Loucy (cell line): ENCODE data around the gene PLCB3.

Source experiments
- H2AFZ ChIP-seq: fragments of 200-600 bp; sonication (generic); 2 replicates; pipeline ENCODE4 v1.6.0; 2016; ENCODE audit warnings: antibody characterized with exemption, mild to moderate bottlenecking, low read length, moderate library complexity
- H3F3A ChIP-seq: fragments of 200-600 bp; 2 replicates; pipeline ENCODE4 v1.6.0; 2016; ENCODE audit warnings: antibody characterized with exemption, low read depth, mild to moderate bottlenecking
- H3K27me3 ChIP-seq: fragments of 200-600 bp; sonication (generic); 2 replicates; pipeline ENCODE4 v1.6.1; 2014; ENCODE audit warnings: low read length, mild to moderate bottlenecking; ENCODE audit not compliant: insufficient read depth, poor library complexity, severe bottlenecking
- H3K36me3 ChIP-seq: fragments of 200-600 bp; sonication (generic); 2 replicates; pipeline ENCODE4 v1.6.1; 2016; ENCODE audit warnings: low read length; ENCODE audit not compliant: insufficient read depth
- H3K4me1 ChIP-seq: fragments of 200-600 bp; sonication (generic); 2 replicates; pipeline ENCODE4 v1.5.1; 2014; ENCODE audit warnings: low read length, mild to moderate bottlenecking; ENCODE audit not compliant: insufficient read depth, poor library complexity, severe bottlenecking
- H3K4me2 ChIP-seq: fragments of 200-600 bp; sonication (generic); 2 replicates; pipeline ENCODE4 v1.6.0; 2014; ENCODE audit warnings: antibody characterized with exemption, low read length, low read depth, mild to moderate bottlenecking; ENCODE audit not compliant: poor library complexity, severe bottlenecking
- H3K4me3 ChIP-seq: fragments of 200-600 bp; sonication (generic); 2 replicates; pipeline ENCODE4 v1.5.1; 2014; ENCODE audit warnings: low read length, mild to moderate bottlenecking, mixed read lengths; ENCODE audit not compliant: poor library complexity, severe bottlenecking
- H3K79me2 ChIP-seq: fragments of 200-600 bp; sonication (generic); 2 replicates; pipeline ENCODE4 v1.6.1; 2014; ENCODE audit warnings: low read length; ENCODE audit not compliant: insufficient read depth
- H3K9ac ChIP-seq: fragments of 200-600 bp; sonication (generic); 2 replicates; pipeline ENCODE4 v1.6.0; 2014; ENCODE audit warnings: mild to moderate bottlenecking, low read depth, low read length, moderate library complexity; ENCODE audit not compliant: poor library complexity, severe bottlenecking
- H3K9me2 ChIP-seq: fragments of 200-600 bp; sonication (generic); replicated peaks from 2 replicates; pipeline ENCODE4 v1.6.1; 2016; ENCODE audit warnings: low read depth, low read length, mixed read lengths
- H3K9me3 ChIP-seq: fragments of 200-600 bp; sonication (generic); 2 replicates; pipeline ENCODE4 v1.6.1; 2014; ENCODE audit warnings: mild to moderate bottlenecking, antibody characterized with exemption, low read length, low read depth; ENCODE audit not compliant: insufficient read depth
- H4K20me1 ChIP-seq: fragments of 200-600 bp; sonication (generic); 2 replicates; pipeline ENCODE4 v1.6.0; 2014; ENCODE audit warnings: antibody characterized with exemption, low read length, mild to moderate bottlenecking; ENCODE audit not compliant: insufficient read depth, poor library complexity, severe bottlenecking
- CTCF ChIP-seq: fragments of 200-600 bp; sonication (generic); conservative IDR thresholded peaks from 2 replicates; pipeline ENCODE4 v1.5.1; 2014; ENCODE audit warnings: mild to moderate bottlenecking, antibody characterized with exemption, low read length
- EZH2phosphoT487 ChIP-seq: fragments of 200-600 bp; IDR thresholded peaks from 2 replicates; pipeline ENCODE4 v1.6.1; 2018; ENCODE audit warnings: antibody characterized with exemption, mild to moderate bottlenecking, moderate library complexity, borderline replicate concordance

PLCB3 gene

GRCh38 chr11:64203421-64204079 lies 47.8 kb upstream of the PLCB3 start:
- Histone ChIP-seq H3K27me3 (no peaks in the 10 kb centered on the region), H3K36me3 (peaks cover 51% of the 10 kb centered on the region; the same call in 1 of the 2 replicates)

GRCh38 chr11:64204080-64204440 lies 47.3 kb upstream of the PLCB3 start:
- peaks cover 37% of the 10 kb centered on the region for H3K79me2 ChIP-seq
- peaks cover 20% of the 10 kb centered on the region for H4K20me1 ChIP-seq
- H2AFZ ChIP-seq: no peak overlapping the region
- no peaks in the 10 kb centered on the region for H3K9me3 ChIP-seq
- H3K4me3 ChIP-seq: no peak overlapping the region
- no peaks in the 10 kb centered on the region for H3K9me2 ChIP-seq
- H3F3A ChIP-seq: peaks cover 6% of the 10 kb centered on the region; the same call in 1 of the 2 replicates
- TF ChIP-seq EZH2phosphoT487: no peak
- TF ChIP-seq CTCF: no peak
- H3K4me1 ChIP-seq: peaks cover 23% of the 10 kb centered on the region
- no peak overlapping the region for H3K9ac ChIP-seq
- no peaks in the 10 kb centered on the region for H3K27me3 ChIP-seq
- H3K4me2 ChIP-seq: no peak overlapping the region
- H3K36me3 ChIP-seq: peaks cover 46% of the 10 kb centered on the region; the same call in 1 of the 2 replicates

More at GRCh38 chr11:64203421-64204079, 47.8 kb upstream of the PLCB3 start:
- H2AFZ ChIP-seq: no peak overlapping the region
- H3K79me2 ChIP-seq: peaks cover 34% of the 10 kb centered on the region
- H3K4me3 ChIP-seq: no peak overlapping the region
- H3K9me2 ChIP-seq: no peaks in the 10 kb centered on the region
- no peak overlapping the region for H3K4me2 ChIP-seq
- no peak overlapping the region for H3K9ac ChIP-seq
- H4K20me1 ChIP-seq: peaks cover 17% of the 10 kb centered on the region
- peaks cover 18% of the 10 kb centered on the region for H3K4me1 ChIP-seq
- TF ChIP-seq CTCF: no peak
- TF ChIP-seq EZH2phosphoT487: no peak
- no peaks in the 10 kb centered on the region for H3K9me3 ChIP-seq
- peaks cover 6% of the 10 kb centered on the region; the same call in 1 of the 2 replicates for H3F3A ChIP-seq

- TF ChIP-seq EZH2phosphoT487 (no peak), CTCF (peak; percentile 90)
- no peak overlapping the region for H2AFZ ChIP-seq
- peaks cover 41% of the 10 kb centered on the region for H3K79me2 ChIP-seq
- H3K9me3 ChIP-seq: no peaks in the 10 kb centered on the region
- peaks cover 26% of the 10 kb centered on the region for H3K4me1 ChIP-seq
- H3K36me3 ChIP-seq: peaks cover 46% of the 10 kb centered on the region; the same call in 1 of the 2 replicates
- H3K4me2 ChIP-seq: no peak overlapping the region
- peaks cover 20% of the 10 kb centered on the region for H4K20me1 ChIP-seq
- no peak overlapping the region for H3K9ac ChIP-seq
- H3K27me3 ChIP-seq: no peaks in the 10 kb centered on the region
- no peak overlapping the region for H3K4me3 ChIP-seq
- H3F3A ChIP-seq: peaks cover 6% of the 10 kb centered on the region; the same call in 1 of the 2 replicates
- no peaks in the 10 kb centered on the region for H3K9me2 ChIP-seq
These were observed 46.8 kb upstream of the PLCB3 start for GRCh38 chr11:64204464-64204989.
